Activated CD4-positive, alpha-beta T cell treated with anti-CD3 and anti-CD28 coated beads for 36 hours (primary cell): ENCODE data around the gene ARID2. TPM values are rescaled to one million over a fixed set of nuclear protein-coding genes. Genes with fewer than 3 reads are reported as not detected.

Source experiments
- ATAC-seq: fragments of 200-7000 bp; cut with Tn5 transposase; one replicate; pipeline ENCODE4 v1.10.0; 2021; ENCODE audit warnings: mild to moderate bottlenecking, moderate library complexity
- CTCF ChIA-PET: fragments of 350-600 bp; sonication (Branson Sonifier 250); formaldehyde crosslinking; loops from one replicate; lab custom pipeline; 2021; ENCODE audit warnings: antibody characterized with exemption; lab: Charles Lee
- POLR2A ChIA-PET: fragments of 350-600 bp; sonication (Branson Sonifier 250); formaldehyde crosslinking; loops from one replicate; lab custom pipeline; 2021; ENCODE audit warnings: antibody characterized with exemption, inconsistent platforms; lab: Charles Lee
- DNase-seq: peaks from one replicate; pipeline ENCODE4 v3.0.0-alpha.2; 2020
- H3K27ac Mint-ChIP-seq: one replicate; pipeline ENCODE4 v1.8.0; 2021; ENCODE audit warnings: mixed read lengths
- H3K27me3 Mint-ChIP-seq: one replicate; pipeline ENCODE4 v1.8.0; 2021; ENCODE audit warnings: mixed read lengths
- H3K36me3 Mint-ChIP-seq: one replicate; pipeline ENCODE4 v1.8.0; 2021; ENCODE audit warnings: low read depth, mixed read lengths
- H3K4me1 Mint-ChIP-seq: one replicate; pipeline ENCODE4 v1.8.0; 2021; ENCODE audit warnings: mixed read lengths
- H3K4me3 Mint-ChIP-seq: one replicate; pipeline ENCODE4 v1.8.0; 2021; ENCODE audit warnings: mild to moderate bottlenecking, moderate library complexity, mixed read lengths
- H3K9me3 Mint-ChIP-seq: one replicate; pipeline ENCODE4 v1.8.0; 2021; ENCODE audit warnings: low read depth, mixed read lengths
- intact Hi-C, 2 experiments: fragments of 100-400 bp; cut with DNase I in 1 of 2; cut with micrococcal nuclease in 1 of 2; formaldehyde crosslinking; loops; one replicate each; pipeline versions ENCODE4 v1.14.2 to v1.15.1; 2022 to 2024; cut with DNase I, micrococcal nuclease
- total RNA-seq, 2 experiments: library from RNA; stranded (reverse); gene quantifications; one replicate each; pipeline ENCODE4 v1.2.3, GENCODE V29; 2021

ARID2 gene
- total RNA-seq, 2 experiments from 2014 or later: 24.2 to 28.2 TPM

DNA sequence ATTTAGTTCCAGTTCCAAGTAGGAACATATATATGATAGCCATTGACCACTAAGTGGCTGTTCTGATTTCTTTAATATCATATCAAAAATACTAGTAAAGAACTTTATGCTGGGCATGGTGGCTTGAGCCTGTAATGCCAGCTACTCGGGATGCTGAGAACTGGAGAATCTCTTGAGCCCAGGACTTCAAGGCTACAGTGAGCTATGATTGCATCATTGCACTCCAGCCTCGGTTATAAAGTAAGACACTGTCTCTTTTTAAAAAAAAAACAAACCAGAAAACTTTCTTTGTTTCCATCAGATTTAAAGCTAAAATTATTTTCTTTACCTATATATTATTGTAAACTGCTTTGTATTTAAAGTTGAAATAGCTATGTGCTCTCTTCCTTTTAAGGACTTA is 133.8 kb downstream of the ARID2 start:
- H3K27me3 Mint-ChIP-seq: no peaks in the 10 kb centered on the region
- no peaks in the 10 kb centered on the region for H3K9me3 Mint-ChIP-seq
- H3K4me3 Mint-ChIP-seq: no peak overlapping the region
- H3K27ac Mint-ChIP-seq: no peak overlapping the region
- H3K36me3 Mint-ChIP-seq: peaks cover 31% of the 10 kb centered on the region
- DNase-seq (no peak), ATAC-seq (no peak)
- ChIA-PET POLR2A (no interaction called here), CTCF (no interaction called here)
- intact Hi-C loops: no loop called here
- no peaks in the 10 kb centered on the region for H3K4me1 Mint-ChIP-seq

DNA sequence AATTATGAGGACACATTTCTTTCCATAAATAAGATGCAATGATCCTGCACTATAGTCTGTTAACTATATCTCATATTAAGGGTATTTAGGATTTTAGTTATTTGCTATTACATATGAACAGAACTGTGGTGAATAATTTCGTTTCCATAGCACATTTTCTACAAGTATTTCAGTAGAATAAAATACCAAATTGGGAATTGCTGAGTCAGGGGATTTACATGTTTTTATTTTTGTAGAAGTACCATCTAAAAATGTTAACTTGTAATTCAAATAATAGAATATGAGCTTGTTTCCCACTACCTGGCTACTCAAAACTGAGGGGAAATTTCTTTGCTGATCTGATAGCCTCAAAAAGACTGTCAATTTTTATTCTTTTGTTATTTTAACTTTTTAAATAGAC is 136.8 kb downstream of the ARID2 start:
- no peak overlapping the region for H3K27ac Mint-ChIP-seq
- H3K36me3 Mint-ChIP-seq: peaks cover 42% of the 10 kb centered on the region
- no peak overlapping the region for H3K4me3 Mint-ChIP-seq
- no peak for ATAC-seq
- peaks cover 2% of the 10 kb centered on the region for H3K4me1 Mint-ChIP-seq
- ChIA-PET POLR2A (no interaction called here), CTCF (no interaction called here)
- intact Hi-C loops: no loop called here
- no peak for DNase-seq
- no peaks in the 10 kb centered on the region for H3K9me3 Mint-ChIP-seq
- H3K27me3 Mint-ChIP-seq: no peaks in the 10 kb centered on the region

GRCh38 chr12:45872446-45872845 is 142.9 kb downstream of the ARID2 start:
- Mint-ChIP-seq H3K4me1 (peaks cover 17% of the 10 kb centered on the region), H3K36me3 (peaks cover 51% of the 10 kb centered on the region), H3K9me3 (no peaks in the 10 kb centered on the region), H3K4me3 (no peak overlapping the region), H3K27me3 (no peaks in the 10 kb centered on the region), H3K27ac (no peak overlapping the region)
- intact Hi-C loops: no loop called here
- ChIA-PET POLR2A (no interaction called here), CTCF (no interaction called here)
- no peak for ATAC-seq
- no peak for DNase-seq

GRCh38 chr12:45877069-45877468 is 147.6 kb downstream of the ARID2 start:
- H3K27me3 Mint-ChIP-seq: no peaks in the 10 kb centered on the region
- intact Hi-C loops: no loop called here
- H3K27ac Mint-ChIP-seq: no peak overlapping the region
- H3K9me3 Mint-ChIP-seq: no peaks in the 10 kb centered on the region
- ChIA-PET CTCF (no interaction called here), POLR2A (no interaction called here)
- H3K4me3 Mint-ChIP-seq: no peak overlapping the region
- peaks cover 30% of the 10 kb centered on the region for H3K4me1 Mint-ChIP-seq
- H3K36me3 Mint-ChIP-seq: peaks cover 62% of the 10 kb centered on the region
- ATAC-seq (no peak), DNase-seq (no peak)

- ChIA-PET CTCF (no interaction called here), POLR2A (no interaction called here)
- H3K27me3 Mint-ChIP-seq: no peaks in the 10 kb centered on the region
- H3K4me1 Mint-ChIP-seq: peaks cover 30% of the 10 kb centered on the region
- intact Hi-C loops: no loop called here
- H3K27ac Mint-ChIP-seq: peak overlapping the region; percentile 75
- H3K36me3 Mint-ChIP-seq: peaks cover 59% of the 10 kb centered on the region
- peak; percentile 26 for DNase-seq
- no peaks in the 10 kb centered on the region for H3K9me3 Mint-ChIP-seq
- H3K4me3 Mint-ChIP-seq: no peak overlapping the region
- peak; percentile 57 for ATAC-seq
Observed at GRCh38 chr12:45878630-45879255, 149.2 kb downstream of the ARID2 start.

- ATAC-seq (no peak), DNase-seq (no peak)
- H3K36me3 Mint-ChIP-seq: peaks cover 63% of the 10 kb centered on the region
- H3K4me3 Mint-ChIP-seq: no peak overlapping the region
- H3K9me3 Mint-ChIP-seq: no peaks in the 10 kb centered on the region
- peaks cover 30% of the 10 kb centered on the region for H3K4me1 Mint-ChIP-seq
- CTCF ChIA-PET: no interaction called here
- H3K27me3 Mint-ChIP-seq: no peaks in the 10 kb centered on the region
- POLR2A ChIA-PET: no interaction called here
- intact Hi-C loops: no loop called here
- H3K27ac Mint-ChIP-seq: peak overlapping the region; percentile 65
Observed at GRCh38 chr12:45879363-45879895, 149.9 kb downstream of the ARID2 start.

DNA sequence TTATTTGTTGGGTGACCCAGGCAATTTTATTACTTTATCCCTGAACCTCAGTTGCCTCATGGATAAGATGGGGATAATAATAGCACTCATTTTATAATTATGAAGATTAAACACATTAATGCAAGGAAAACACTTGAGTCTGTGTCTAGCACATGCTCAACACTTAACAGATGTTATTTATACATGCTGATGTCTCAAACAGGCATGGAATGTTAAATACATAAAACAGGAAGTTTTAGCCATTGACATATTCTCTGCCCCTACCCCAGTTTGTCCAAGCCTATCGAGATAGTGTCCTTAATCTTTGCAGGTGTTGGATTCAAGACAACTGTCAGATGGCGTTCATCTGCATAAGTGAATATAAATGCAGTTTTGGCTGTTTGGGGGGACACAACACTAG is 151.0 kb downstream of the ARID2 start:
- ChIA-PET CTCF (no interaction called here), POLR2A (no interaction called here)
- Mint-ChIP-seq H3K4me1 (peaks cover 29% of the 10 kb centered on the region), H3K27ac (no peak overlapping the region), H3K9me3 (peaks cover 4% of the 10 kb centered on the region), H3K27me3 (no peaks in the 10 kb centered on the region), H3K36me3 (peaks cover 63% of the 10 kb centered on the region), H3K4me3 (no peak overlapping the region)
- intact Hi-C loops: no loop called here
- DNase-seq (no peak), ATAC-seq (no peak)

- ChIA-PET CTCF (no interaction called here), POLR2A (no interaction called here)
- Mint-ChIP-seq H3K36me3 (peaks cover 63% of the 10 kb centered on the region), H3K9me3 (peaks cover 8% of the 10 kb centered on the region), H3K4me3 (no peak overlapping the region), H3K27me3 (no peaks in the 10 kb centered on the region), H3K27ac (no peak overlapping the region), H3K4me1 (peaks cover 13% of the 10 kb centered on the region)
- DNase-seq (no peak), ATAC-seq (no peak)
- intact Hi-C loops: no loop called here
Observed at GRCh38 chr12:45883187-45883586, 153.7 kb downstream of the ARID2 start.

GRCh38 chr12:45886685-45887084 is 157.2 kb downstream of the ARID2 start:
- no peak for DNase-seq
- POLR2A ChIA-PET: no interaction called here
- Mint-ChIP-seq H3K4me3 (no peak overlapping the region), H3K9me3 (peaks cover 8% of the 10 kb centered on the region), H3K27me3 (no peaks in the 10 kb centered on the region), H3K27ac (no peak overlapping the region), H3K36me3 (peaks cover 40% of the 10 kb centered on the region), H3K4me1 (peaks cover 7% of the 10 kb centered on the region)
- CTCF ChIA-PET: interaction anchor here (0.9 to 1.9 kb wide), 3 partner anchors 71 to 343 kb away, joined by 3 to 5 read pairs (median 4); no protein-coding TSS in a partner anchor
- intact Hi-C loops: no loop called here
- no peak for ATAC-seq

GRCh38 chr12:45887544-45887943 is 158.0 kb downstream of the ARID2 start:
- ChIA-PET POLR2A (interaction anchor here (0.6 kb wide), 1 partner anchor 116 kb away, joined by 4 read pairs; no protein-coding TSS in a partner anchor), CTCF (interaction anchor here (0.5 to 1.9 kb wide), 2 partner anchors 344 to 620 kb away, joined by 3 to 5 read pairs; no protein-coding TSS in a partner anchor)
- H3K4me1 Mint-ChIP-seq: peaks cover 14% of the 10 kb centered on the region
- no peak overlapping the region for H3K27ac Mint-ChIP-seq
- no peak overlapping the region for H3K4me3 Mint-ChIP-seq
- intact Hi-C loops: no loop called here
- no peaks in the 10 kb centered on the region for H3K27me3 Mint-ChIP-seq
- peaks cover 37% of the 10 kb centered on the region for H3K36me3 Mint-ChIP-seq
- H3K9me3 Mint-ChIP-seq: peaks cover 8% of the 10 kb centered on the region
- DNase-seq (no peak), ATAC-seq (no peak)

- intact Hi-C loops: loop anchor here in 1 of 2 experiments (10.0 kb wide), 1 partner anchor 755 kb away; no protein-coding TSS in a partner anchor
- H3K4me1 Mint-ChIP-seq: peaks cover 24% of the 10 kb centered on the region
- ATAC-seq (no peak), DNase-seq (no peak)
- peaks cover 33% of the 10 kb centered on the region for H3K36me3 Mint-ChIP-seq
- H3K27me3 Mint-ChIP-seq: no peaks in the 10 kb centered on the region
- CTCF ChIA-PET: interaction anchor here (0.7 kb wide), 1 partner anchor 9 kb away, joined by 3 read pairs; no protein-coding TSS in a partner anchor
- H3K9me3 Mint-ChIP-seq: peaks cover 6% of the 10 kb centered on the region
- H3K4me3 Mint-ChIP-seq: no peak overlapping the region
- H3K27ac Mint-ChIP-seq: no peak overlapping the region
- POLR2A ChIA-PET: no interaction called here
Observed at GRCh38 chr12:45890276-45890675, 160.8 kb downstream of the ARID2 start.

GRCh38 chr12:45893240-45893639 is 163.7 kb downstream of the ARID2 start:
- ChIA-PET POLR2A (no interaction called here), CTCF (interaction anchor here (0.6 to 1.4 kb wide), 2 partner anchors 165 to 387 kb away, joined by 3 read pairs; no protein-coding TSS in a partner anchor)
- H3K9me3 Mint-ChIP-seq: peaks cover under 1% of the 10 kb centered on the region
- no peaks in the 10 kb centered on the region for H3K27me3 Mint-ChIP-seq
- H3K4me1 Mint-ChIP-seq: peaks cover 24% of the 10 kb centered on the region
- peak; percentile 61 for ATAC-seq
- H3K4me3 Mint-ChIP-seq: no peak overlapping the region
- DNase-seq: peak; percentile 23
- intact Hi-C loops: loop anchor here in 1 of 2 experiments (10.0 kb wide), 1 partner anchor 758 kb away; no protein-coding TSS in a partner anchor
- H3K27ac Mint-ChIP-seq: no peak overlapping the region
- H3K36me3 Mint-ChIP-seq: peaks cover 39% of the 10 kb centered on the region
